Activated T-helper 1 cell treated with Interleukin-2 at 50 U/mL for 16 hours (primary cell): ENCODE data around the gene C3orf20.
A peak's percentile ranks its signal among the peaks of the same experiment; 100 is the strongest.

Experiments
- DNase-seq: peaks from one replicate; pipeline ENCODE4 v3.0.0-alpha.2; 2020; ENCODE audit warnings: low read depth

C3orf20 gene

DNA sequence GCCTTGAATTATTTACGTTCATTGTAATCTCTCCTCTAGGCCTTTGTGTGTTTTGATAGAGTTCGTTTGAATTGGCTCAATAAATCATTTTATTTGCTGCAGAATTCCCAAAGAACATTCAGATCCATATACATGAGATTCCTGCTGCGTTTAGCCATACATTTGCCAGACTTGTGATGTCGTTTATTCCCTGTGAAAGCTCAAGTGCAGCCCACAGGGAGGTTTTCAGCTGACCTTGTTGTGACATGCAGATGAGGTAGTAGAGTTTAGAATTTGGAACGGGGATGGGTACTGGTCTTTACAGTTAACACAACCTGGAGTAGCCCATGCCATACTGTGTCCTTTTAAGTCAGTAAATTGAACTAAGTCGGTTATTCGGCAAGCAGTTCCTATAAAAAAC, at the start of gene C3orf20:
Gene C3orf20 (plus strand): TSS at position 301 of the 400 bp plus-strand sequence. CDS start 7,573 bp downstream, outside the sequence.
- DNase-seq, result no peak

- DNase-seq, result no peak
These were observed 49.5 kb upstream of the C3orf20 start for GRCh38 chr3:14625443-14625842.

GRCh38 chr3:14627815-14628214, 47.1 kb upstream of the C3orf20 start:
- DNase-seq, result no peak

DNA sequence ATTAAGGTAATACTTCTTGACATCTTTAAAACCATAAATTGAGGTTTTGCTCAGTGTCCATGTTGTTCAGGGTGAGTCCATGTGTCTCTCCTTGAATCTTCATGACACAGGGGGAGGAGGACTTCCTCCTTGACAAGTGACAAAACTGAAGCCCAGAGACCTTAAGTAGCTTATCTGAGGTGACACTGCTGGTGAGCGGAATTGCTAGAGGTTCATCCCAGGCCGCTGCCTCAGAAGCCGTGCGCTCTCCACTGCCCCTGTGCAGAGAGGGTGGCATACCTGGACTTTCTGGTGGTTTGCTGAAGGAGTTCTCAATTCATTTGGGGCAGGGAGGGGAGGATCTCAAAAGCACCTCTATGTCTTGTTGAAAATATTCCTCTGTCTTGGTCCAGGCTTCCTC, 46.5 kb upstream of the C3orf20 start:
- no peak for DNase-seq

DNA sequence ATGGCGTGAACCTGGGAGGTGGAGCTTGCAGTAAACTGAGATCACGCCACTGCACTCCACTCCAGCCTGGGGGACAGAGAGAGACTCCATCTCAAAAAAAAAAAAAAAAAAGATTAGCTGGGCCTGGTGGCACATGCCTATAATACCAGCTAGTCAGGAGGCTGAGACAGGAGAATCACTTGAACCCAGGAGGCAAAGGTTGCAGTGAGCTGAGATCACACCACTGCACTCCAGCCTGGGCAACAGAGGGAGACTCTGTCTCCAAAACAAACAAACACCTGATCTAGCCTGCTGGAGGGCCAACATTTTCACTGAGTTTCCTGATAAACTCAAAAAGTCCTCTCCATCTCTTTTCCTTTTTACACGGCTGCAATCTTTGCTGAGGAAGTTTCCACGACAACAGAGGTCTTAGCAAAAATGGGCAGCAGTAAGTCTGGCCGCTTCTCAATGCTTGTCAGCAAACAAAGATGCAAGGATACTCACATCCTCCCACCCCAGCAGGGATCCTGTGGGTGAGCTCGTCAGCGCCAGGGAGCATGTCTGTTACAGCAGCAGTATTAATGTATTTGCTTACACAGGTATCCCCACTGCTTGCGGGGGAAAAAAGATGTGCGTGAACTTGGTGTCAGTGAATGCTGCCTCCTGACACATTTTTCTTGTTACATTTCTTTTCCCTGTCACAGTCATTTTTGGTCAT, 44.4 kb upstream of the C3orf20 start:
- DNase-seq, result no peak

DNA sequence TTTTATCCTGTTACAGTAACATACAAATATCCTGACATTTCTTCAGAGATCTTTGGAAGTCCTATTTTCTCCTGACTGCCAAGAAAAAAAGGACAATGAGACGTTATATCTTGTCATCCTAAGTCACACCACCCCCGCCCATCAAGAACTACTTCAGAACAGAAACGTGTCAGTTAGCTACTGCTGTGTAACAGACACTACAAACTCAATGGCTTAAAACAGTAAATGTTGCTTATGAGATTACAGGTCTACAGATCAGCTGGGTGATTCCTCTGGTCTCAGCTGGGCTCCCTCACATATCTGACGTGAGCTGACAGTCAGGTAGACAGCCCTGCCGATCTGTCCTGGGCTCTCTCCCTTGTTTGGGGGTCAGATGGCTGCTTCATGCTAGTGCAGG, 43.8 kb upstream of the C3orf20 start:
- no peak for DNase-seq

- no peak for DNase-seq
These were observed 43.1 kb upstream of the C3orf20 start for GRCh38 chr3:14631687-14632441.

DNA sequence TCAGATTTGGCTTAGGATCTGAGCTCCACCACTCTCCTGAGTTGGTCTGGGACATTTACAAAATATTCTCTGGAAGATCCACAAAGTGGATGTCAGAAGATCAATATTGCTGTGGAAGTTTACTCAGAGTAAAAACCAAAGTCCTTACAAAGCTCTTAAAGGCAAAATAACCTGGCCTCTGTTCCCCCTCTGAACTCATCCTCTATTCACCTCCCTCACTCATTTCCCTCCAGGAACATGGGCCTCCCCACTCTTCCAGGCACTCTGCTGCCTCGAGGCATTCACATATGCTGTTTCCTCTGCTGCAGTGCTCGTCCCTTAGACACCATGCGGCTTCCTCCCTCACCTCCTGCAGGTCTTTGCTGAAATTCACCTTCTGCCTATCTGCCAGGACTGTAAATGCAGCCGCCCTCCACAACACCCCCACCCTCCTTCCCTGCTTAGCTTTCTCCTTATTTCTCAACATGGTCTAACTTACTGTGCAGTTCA, 42.5 kb upstream of the C3orf20 start:
- DNase-seq, result no peak

GRCh38 chr3:14633417-14633816, 41.5 kb upstream of the C3orf20 start:
- DNase-seq, result no peak

GRCh38 chr3:14633819-14634424, 41.0 kb upstream of the C3orf20 start:
- DNase-seq, result peak; percentile 27

DNA sequence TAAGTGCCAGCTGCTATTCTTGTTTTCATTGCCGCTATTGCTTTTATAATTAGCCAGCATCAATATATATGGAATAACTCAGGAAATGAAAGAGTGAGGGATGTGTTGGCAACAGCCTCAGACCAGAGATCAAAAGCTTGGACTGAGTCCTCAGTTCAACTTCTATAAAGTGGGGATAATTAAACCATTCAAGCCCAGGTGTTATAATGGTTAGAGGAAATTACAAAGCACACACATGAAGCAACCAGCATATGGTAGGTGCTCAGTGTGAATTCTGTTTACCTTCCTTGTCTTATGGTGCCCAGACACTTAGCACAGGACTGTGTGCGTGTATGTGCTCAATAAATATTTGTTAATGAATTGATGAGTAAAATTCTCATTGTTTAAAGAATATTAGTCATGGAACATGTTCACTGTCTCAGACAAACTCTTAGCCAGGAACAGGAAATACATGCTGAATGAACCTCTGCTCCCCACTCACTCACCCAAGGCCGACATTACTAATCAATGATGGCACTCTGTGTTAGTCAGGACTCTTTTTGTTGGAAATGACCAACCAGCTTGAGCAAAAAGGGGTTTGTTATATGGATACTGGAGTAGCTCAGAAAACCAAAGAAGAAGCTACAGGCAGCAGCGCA, 40.1 kb upstream of the C3orf20 start:
- no peak for DNase-seq

DNA sequence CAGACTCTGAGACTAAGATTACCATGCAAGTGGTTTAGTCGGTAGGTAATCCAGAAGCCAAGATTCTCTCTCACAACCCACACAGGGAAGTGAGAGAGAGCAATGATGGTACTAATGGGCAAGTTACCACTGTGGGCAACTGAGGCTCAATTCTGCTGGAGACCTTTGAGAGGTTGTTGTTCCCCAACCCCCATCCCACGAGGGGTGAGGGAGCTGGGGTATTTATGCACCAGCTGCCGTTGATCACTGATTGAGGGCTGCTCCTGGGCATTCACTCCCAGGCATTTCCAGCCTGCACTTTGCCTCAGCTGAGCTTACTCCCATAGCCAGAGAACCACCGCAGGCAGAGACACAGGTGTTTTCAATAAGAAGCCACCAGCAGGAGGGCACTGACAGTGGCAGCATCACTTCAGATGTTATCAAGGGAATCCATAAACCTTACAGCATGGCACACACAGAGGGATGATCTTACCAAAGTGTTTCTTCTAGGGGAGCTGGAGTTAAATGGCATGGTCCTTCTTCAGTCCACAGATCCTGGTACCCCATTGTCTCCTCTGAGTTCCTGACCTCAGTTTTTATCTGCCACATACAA, 38.3 kb upstream of the C3orf20 start:
- DNase-seq, result no peak

DNA sequence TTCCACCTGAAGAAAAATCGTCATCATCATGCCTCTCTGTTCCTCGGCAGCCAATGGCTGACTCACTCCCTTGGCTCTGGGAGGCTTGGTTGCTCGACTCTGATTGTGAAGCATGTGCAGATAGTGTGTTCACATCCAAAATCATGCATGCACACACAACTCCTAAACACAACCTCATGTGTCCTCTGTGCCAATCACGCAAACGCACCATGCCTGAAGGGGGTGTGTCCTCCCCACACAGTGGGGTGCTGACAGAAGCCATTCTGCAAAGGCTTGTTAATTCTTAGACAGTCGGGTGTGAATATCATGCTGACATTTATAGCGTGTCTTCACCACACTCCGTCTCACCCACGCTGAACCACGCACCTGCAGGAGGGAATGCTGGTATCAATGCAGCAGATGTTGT, 34.8 kb upstream of the C3orf20 start:
- no peak for DNase-seq

DNA sequence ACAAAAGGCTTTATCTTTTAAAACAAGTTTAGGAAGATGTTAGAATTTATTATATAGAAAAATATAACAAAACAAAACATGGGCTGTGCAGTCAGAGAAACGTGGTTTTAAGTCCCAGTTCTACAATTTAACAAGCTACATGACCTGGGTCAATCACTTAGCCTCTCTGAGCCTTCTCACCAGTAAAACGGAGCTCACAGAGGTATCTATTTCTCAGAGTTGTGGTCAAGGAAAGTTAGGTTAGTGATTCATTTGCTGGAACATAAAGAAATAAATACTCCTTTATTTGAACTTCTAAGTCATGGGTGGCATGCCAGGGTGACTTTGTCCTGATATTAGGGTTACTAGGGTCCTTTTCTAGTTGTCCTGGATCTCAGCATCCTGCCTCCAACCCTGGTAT, 34.2 kb upstream of the C3orf20 start:
- no peak for DNase-seq

GRCh38 chr3:14641346-14641745, 33.6 kb upstream of the C3orf20 start:
- DNase-seq, result no peak

DNA sequence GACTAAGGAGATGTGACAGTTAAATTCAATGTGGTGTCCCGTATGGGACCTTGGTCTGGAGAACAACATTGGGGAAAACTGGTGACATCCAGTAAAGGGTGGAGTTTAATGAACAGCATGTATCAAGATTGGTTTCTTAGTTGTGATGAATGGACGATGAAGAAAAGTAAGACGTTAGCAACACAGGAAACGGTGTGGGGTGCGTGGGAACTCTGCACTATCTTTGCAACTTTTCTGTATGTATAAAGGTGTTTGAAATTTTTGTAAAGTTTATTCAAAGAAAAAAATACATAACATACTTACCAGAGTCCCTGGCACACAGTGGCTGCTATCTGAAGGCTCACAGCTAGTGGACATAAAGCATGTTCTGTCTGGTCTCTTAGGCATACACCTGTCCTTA, 29.5 kb upstream of the C3orf20 start:
- DNase-seq, result no peak

- DNase-seq, result no peak
These were observed 28.8 kb upstream of the C3orf20 start for GRCh38 chr3:14646131-14646573.

GRCh38 chr3:14646589-14647413, 28.1 kb upstream of the C3orf20 start:
- no peak for DNase-seq

DNA sequence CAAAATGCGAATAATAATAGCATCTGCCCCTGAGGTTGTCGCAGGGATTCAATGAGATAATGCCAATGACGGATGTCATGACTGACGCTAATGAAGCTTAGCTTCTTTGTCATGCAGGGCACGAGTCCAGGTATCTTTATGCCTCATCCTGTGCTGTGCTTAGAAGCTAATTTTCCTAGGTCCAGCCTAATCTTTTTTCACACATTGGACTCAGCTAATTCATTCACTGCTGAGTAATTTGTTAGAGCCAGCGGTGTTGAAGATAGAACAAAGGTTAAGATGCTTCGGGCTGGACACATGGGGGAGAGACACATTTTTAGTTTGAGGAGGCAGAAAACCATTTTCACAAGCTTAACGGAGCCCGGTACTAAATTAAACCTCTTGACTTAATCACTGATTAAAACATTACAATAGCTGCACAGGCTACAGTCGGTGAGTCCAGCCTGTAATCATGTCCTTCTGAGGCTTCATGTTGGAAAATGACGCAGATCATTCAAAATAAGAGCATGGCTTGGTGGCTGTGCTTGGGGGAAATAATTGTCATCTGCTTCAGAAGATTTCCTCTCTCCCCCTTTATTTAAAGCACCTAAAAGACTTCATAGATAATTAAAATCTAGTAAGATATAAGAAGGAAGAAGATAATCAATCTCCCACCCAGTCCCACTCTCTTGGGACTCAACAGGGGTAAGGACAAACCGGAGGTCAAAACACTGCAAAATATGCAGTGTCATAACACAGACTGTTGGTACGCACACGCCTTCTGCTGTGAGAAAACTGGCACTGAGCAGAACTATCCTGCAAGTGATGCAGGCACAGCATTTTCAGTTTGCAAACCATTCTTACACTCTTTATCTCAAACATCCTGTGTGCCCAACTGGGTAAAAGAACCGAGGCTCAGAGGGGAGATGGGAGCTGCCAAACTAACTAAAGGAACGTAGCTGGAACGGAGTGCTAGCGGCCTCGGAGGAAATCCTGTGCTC, 26.7 kb upstream of the C3orf20 start:
- DNase-seq, result no peak

- DNase-seq, result no peak
These were observed 25.5 kb upstream of the C3orf20 start for GRCh38 chr3:14649466-14649865.
